Muscle layer of duodenum (tissue), 2 donors: ENCODE results near the gene FCGR3A.
"Not testable (repeated sequence)": the region's sequence is repeated elsewhere in the genome, so short reads cannot be mapped to it uniquely, and the experiment has no call there.

Experiments
- H3K27ac ChIP-seq: one replicate; pipeline ENCODE4 v1.7.0; 2013; ENCODE audit warnings: mild to moderate bottlenecking, low read length
- H3K27me3 ChIP-seq: one replicate; pipeline ENCODE4 v1.7.0; 2013; ENCODE audit warnings: low read depth, mild to moderate bottlenecking, control low read depth, low read length
- H3K36me3 ChIP-seq, 2 donors: one replicate each; pipeline ENCODE4 v1.7.0; 2013; ENCODE audit warnings: low read length in 2 of 2, control low read depth in 1 of 2, mild to moderate bottlenecking in 1 of 2; ENCODE audit not compliant: insufficient read depth in 2 of 2, control insufficient read depth in 1 of 2
- H3K4me1 ChIP-seq, 2 donors: one replicate each; pipeline ENCODE4 v1.7.0; 2013; ENCODE audit warnings: low read length in 2 of 2, mild to moderate bottlenecking in 2 of 2, control low read depth in 1 of 2, moderate library complexity in 1 of 2; ENCODE audit not compliant: insufficient read depth in 2 of 2, control insufficient read depth in 1 of 2
- H3K4me3 ChIP-seq, 2 donors: one replicate each; pipeline ENCODE4 v1.7.0; 2013; ENCODE audit warnings: low read length in 2 of 2, low read depth in 1 of 2, mild to moderate bottlenecking in 1 of 2
- H3K9me3 ChIP-seq, 2 donors: one replicate each; pipeline ENCODE4 v1.7.0; 2013; ENCODE audit warnings: low read length in 2 of 2, control low read depth in 1 of 2, mild to moderate bottlenecking in 1 of 2; ENCODE audit not compliant: control insufficient read depth in 1 of 2
- donor health status: healthy.

FCGR3A gene

GRCh38 chr1:161580879-161581537 is 31.4 kb upstream of the FCGR3A start:
- H3K9me3 ChIP-seq, H3K4me3 ChIP-seq, H3K27ac ChIP-seq, H3K36me3 ChIP-seq, H3K27me3 ChIP-seq, H3K4me1 ChIP-seq: not testable (repeated sequence)

GRCh38 chr1:161579856-161580507 is 30.4 kb upstream of the FCGR3A start:
- H3K27me3 ChIP-seq, H3K36me3 ChIP-seq, H3K4me1 ChIP-seq, H3K9me3 ChIP-seq, H3K4me3 ChIP-seq, H3K27ac ChIP-seq: not testable (repeated sequence)

- not testable (repeated sequence) for H3K4me3 ChIP-seq, H3K36me3 ChIP-seq, H3K4me1 ChIP-seq, H3K9me3 ChIP-seq, H3K27me3 ChIP-seq, H3K27ac ChIP-seq
Measured at GRCh38 chr1:161576676-161577075, 27.1 kb upstream of the FCGR3A start.

GRCh38 chr1:161571703-161572102 is 22.1 kb upstream of the FCGR3A start:
- H3K4me3 ChIP-seq, H3K4me1 ChIP-seq, H3K27ac ChIP-seq, H3K9me3 ChIP-seq, H3K36me3 ChIP-seq, H3K27me3 ChIP-seq: not testable (repeated sequence)

- H3K9me3 ChIP-seq, H3K4me1 ChIP-seq, H3K4me3 ChIP-seq, H3K27me3 ChIP-seq, H3K27ac ChIP-seq, H3K36me3 ChIP-seq: not testable (repeated sequence)
Measured at GRCh38 chr1:161566602-161566960, 17.0 kb upstream of the FCGR3A start.

- not testable (repeated sequence) for H3K27me3 ChIP-seq, H3K27ac ChIP-seq, H3K36me3 ChIP-seq, H3K4me1 ChIP-seq, H3K4me3 ChIP-seq, H3K9me3 ChIP-seq
Measured at GRCh38 chr1:161563522-161563921, 13.9 kb upstream of the FCGR3A start.

- not testable (repeated sequence) for H3K4me3 ChIP-seq, H3K4me1 ChIP-seq, H3K9me3 ChIP-seq, H3K36me3 ChIP-seq, H3K27me3 ChIP-seq, H3K27ac ChIP-seq
Measured at GRCh38 chr1:161562441-161562840, 12.8 kb upstream of the FCGR3A start.

DNA sequence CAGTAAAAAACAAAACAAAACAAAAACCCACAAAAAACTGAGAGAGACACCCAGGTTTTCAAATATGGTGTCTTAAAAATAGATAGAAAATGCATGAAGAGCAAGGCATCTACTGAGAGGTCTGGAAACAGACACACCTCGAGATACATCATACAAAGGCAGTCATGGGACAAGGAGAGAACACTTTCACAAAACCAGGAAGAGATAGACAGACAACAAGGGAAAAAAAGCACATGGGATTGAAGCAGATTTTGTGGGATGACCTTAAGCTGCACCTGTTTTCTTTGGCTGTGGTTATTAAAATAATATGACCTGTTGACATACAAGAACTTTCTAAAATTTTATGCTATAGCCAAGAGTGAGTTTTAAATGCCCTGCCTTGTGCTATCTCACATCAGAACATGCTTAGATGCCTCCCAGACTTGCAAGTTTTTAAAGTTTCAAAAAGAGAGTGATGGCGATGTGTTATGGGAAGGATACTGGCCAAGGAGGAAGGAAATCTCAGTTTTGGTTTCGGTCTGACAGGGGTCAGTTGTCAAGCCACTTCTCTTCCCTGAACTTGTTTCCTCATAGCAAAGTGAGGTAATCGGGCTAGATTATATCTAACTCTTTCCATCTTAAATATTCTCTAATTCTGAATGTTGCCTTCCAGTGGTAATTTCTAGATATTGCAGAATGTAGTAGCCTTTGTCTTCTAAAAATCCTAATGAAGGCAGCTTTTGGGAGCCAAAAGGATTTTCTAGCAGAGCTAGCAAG is 11.5 kb upstream of the FCGR3A start:
- H3K9me3 ChIP-seq, H3K27me3 ChIP-seq, H3K36me3 ChIP-seq, H3K4me3 ChIP-seq, H3K4me1 ChIP-seq, H3K27ac ChIP-seq: not testable (repeated sequence)

DNA sequence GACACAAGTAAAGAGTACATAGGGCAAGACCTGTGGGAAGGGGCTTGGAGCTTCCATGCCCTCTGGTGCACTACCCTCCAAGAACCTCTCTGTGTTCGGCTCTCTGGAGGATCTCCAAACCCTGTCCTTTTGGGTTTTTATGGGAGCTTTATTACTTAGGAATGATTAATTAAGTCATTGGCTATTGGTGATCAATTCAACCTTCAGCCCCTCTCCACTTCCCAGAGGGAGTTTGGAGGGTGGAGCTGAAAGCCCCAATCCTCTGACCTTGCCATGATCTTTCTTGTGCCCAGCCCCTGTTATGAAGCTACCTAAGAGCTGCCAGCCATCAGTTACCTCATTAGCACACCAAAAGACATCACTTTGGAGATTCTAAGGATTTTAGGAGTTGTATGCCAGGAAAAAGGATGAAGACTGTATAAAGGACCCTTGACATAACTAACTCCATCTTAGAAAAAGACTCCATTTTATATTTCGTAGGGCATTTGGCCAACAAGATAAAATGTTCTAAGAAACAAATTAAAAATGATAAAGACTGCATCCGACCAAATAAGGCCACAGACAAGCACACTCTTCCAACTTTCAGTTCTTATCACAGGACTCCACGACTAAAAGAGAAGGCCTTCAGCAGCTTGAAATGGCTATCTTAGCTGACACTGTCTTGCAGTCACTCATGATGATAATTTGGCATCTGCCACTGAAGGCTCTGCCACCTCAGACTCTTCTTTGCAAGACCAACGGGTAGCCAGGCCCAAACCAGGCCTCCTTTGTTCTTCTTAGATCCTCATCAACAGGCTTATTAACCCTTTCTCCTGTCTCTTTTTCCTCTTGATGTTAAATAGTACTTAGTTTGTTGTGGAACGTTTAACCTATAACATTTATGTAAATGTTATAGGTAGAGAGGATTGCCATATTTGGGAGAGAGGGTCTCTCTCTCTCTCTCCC is 8.2 kb upstream of the FCGR3A start:
- not testable (repeated sequence) for H3K27ac ChIP-seq, H3K27me3 ChIP-seq, H3K4me3 ChIP-seq, H3K36me3 ChIP-seq, H3K9me3 ChIP-seq, H3K4me1 ChIP-seq

GRCh38 chr1:161556990-161557389 is 7.4 kb upstream of the FCGR3A start:
- not testable (repeated sequence) for H3K4me3 ChIP-seq

GRCh38 chr1:161556143-161556542 is 6.5 kb upstream of the FCGR3A start:
- not testable (repeated sequence) for H3K27me3 ChIP-seq, H3K27ac ChIP-seq, H3K4me3 ChIP-seq, H3K4me1 ChIP-seq, H3K36me3 ChIP-seq, H3K9me3 ChIP-seq

More at GRCh38 chr1:161556990-161557389, 7.4 kb upstream of the FCGR3A start:
- not testable (repeated sequence) for H3K27me3 ChIP-seq, H3K36me3 ChIP-seq, H3K4me1 ChIP-seq, H3K9me3 ChIP-seq, H3K27ac ChIP-seq
